ENCODE results near the gene LIMS3. TPM values are rescaled to one million over a fixed set of nuclear protein-coding genes. Genes with fewer than 3 reads are reported as not detected.

LIMS3 gene
- total RNA-seq: 0.81 and 4.3 TPM in 2 replicates

GRCh38 chr2:109898462-109899336, at the start of gene LIMS3:
Gene LIMS3, plus strand, starts transcription at chr2:109898688. Its CDS starts 41 bp downstream, at chr2:109898729.

Other genes starting within 250 kb of the LIMS3 start
- gene RGPD5, start 104.4 kb upstream of the LIMS3 start, total RNA-seq: 3.8 and 9.8 TPM in 2 replicates
- 58.3 and 88.0 TPM in 2 replicates for gene MALL, start 217.1 kb downstream of the LIMS3 start, total RNA-seq